ENCODE measurements around the gene RBM39. TPM values are rescaled to one million over a fixed set of nuclear protein-coding genes. Genes with fewer than 3 reads are reported as not detected.

RBM39 gene
- total RNA-seq, 2 experiments from 2014 or later: 303 to 356 TPM

DNA sequence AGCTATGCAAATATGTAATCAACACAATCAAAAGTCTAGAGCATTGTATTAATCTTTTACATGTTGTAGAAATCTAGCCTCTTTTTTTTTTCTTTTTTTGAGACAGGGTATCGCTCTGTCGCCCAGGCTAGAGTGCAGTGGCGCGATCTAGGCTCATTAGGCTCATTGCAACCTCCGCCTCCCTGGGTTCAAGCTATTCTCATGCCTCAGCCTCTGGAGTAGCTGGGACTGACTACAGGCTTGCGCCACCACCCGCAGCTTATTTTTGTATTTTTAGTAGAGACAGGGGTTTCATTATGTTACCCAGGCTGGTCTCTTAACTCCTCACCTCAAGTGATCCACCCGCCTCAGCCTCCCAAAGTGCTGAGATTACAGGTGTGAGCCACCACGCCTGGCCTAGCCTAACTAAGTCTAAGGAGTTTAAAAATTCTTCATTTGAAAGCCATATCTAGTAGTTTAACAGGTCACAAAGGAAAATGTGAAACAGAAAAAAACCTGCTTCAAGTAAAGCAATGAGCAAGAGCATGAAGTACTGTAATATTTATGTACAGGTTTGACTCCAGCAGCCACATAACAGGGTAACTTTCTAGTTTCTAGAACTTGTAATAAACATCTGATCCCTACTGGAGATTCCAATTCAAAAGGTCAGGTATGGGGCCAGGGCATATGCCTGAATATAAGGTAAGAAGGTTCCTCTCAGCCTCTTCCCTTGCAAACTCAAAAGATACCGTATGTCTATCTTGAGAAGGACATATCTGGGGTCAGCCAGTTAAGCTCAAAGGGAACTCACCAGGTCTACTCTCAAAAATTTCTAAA is 81.7 kb downstream of the RBM39 start:
- H3K36me3 Mint-ChIP-seq (ENCODE audit: low read depth): peaks cover 57% of the 10 kb centered on the region
- POLR2A ChIA-PET: interaction anchor here (0.6 to 4.5 kb wide), 8 partner anchors 41 to 294 kb away, joined by 3 to 55 read pairs (median 6); partner anchors contain the start of genes ERGIC3, SCAND1 and SPAG4

DNA sequence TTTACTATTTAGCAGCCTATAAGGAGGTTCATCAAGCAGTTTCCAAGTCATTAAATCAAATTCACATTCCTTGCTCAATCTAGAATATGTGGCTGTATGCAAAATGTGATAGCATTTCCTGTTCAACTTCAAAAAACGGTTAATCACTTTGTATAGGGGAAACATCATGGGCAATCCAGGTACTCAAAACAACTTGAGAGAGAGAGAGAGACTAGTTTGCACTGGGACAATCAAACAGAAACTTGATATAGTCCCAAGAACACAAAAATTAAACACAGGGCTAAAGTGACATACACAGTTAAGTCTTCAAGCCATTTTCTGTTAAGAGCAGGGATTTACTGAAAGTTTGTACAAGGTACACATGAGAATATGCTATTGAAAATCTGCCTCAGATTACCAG is 84.8 kb downstream of the RBM39 start:
- Mint-ChIP-seq H3K4me1 (peaks cover 59% of the 10 kb centered on the region), H3K27me3 (no peaks in the 10 kb centered on the region), H3K27ac (peak overlapping the region; percentile 89), H3K36me3 (ENCODE audit: low read depth) (peaks cover 42% of the 10 kb centered on the region), H3K4me3 (peak overlapping the region; percentile 24), H3K9me3 (ENCODE audit: low read depth) (peaks cover 3% of the 10 kb centered on the region)
- ChIA-PET CTCF (interaction anchor here (0.6 to 1.7 kb wide), 5 partner anchors 9 to 38 kb away, joined by 3 to 6 read pairs (median 3); no protein-coding TSS in a partner anchor), POLR2A (interaction anchor here (1.7 kb wide), 1 partner anchor 37 kb away, joined by 4 read pairs; no protein-coding TSS in a partner anchor)
- intact Hi-C loops (cut with DNase I, micrococcal nuclease): no loop called here
- ATAC-seq (no peak), DNase-seq (no peak)

More for the DNA sequence above, 81.7 kb downstream of the RBM39 start:
- CTCF ChIA-PET: interaction anchor here (0.9 to 8.6 kb wide), 6 partner anchors 12 to 107 kb away, joined by 3 to 92 read pairs (median 3); partner anchors contain the start of genes NFS1, ROMO1 and SPAG4
- Mint-ChIP-seq H3K27me3 (no peaks in the 10 kb centered on the region), H3K4me1 (peaks cover 68% of the 10 kb centered on the region), H3K9me3 (ENCODE audit: low read depth) (peaks cover 3% of the 10 kb centered on the region), H3K27ac (peak overlapping the region; percentile 100), H3K4me3 (peak overlapping the region; percentile 80)
- ATAC-seq: peak; percentile 40
- intact Hi-C loops (cut with DNase I, micrococcal nuclease): loop anchor here (1.0 to 5.0 kb wide), 7 partner anchors 41 to 568 kb away; partner anchors contain the start of genes ERGIC3 (in 1 of the 2), RBM39 (in 1 of the 2) and TRPC4AP (in 1 of the 2)
- peak; percentile 68 for DNase-seq

DNA sequence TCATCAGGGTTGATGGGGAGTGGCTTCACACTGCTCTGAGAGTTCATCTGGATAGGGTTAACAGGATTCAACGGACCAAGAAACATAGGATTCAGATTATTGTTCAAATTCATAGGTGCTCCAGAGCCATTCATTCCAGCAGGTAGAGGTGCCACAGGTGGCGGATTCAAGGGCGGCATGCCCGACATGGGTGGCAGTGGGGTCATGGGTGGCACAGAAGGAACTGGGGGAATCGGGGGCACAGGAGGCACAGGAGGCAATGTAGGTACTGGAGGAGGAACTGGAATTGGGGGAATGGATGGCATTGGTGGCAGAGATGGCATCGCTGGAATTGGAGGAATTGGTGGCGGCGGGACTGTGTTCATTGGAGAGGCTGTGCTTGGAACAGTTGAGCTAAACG is 87.6 kb downstream of the RBM39 start:
- H3K4me3 Mint-ChIP-seq: no peak overlapping the region
- H3K4me1 Mint-ChIP-seq: peaks cover 58% of the 10 kb centered on the region
- intact Hi-C loops (cut with DNase I, micrococcal nuclease): no loop called here
- ATAC-seq (no peak), DNase-seq (no peak)
- no peaks in the 10 kb centered on the region for H3K27me3 Mint-ChIP-seq
- no peak overlapping the region for H3K27ac Mint-ChIP-seq
- POLR2A ChIA-PET: interaction anchor here (0.7 kb wide), 1 partner anchor 13 kb away, joined by 4 read pairs; no protein-coding TSS in a partner anchor
- H3K36me3 Mint-ChIP-seq (ENCODE audit: low read depth): peaks cover 44% of the 10 kb centered on the region
- no peaks in the 10 kb centered on the region for H3K9me3 Mint-ChIP-seq (ENCODE audit: low read depth)
- CTCF ChIA-PET: interaction anchor here (0.6 to 1.2 kb wide), 4 partner anchors 9 to 127 kb away, joined by 3 to 7 read pairs (median 3); no protein-coding TSS in a partner anchor

DNA sequence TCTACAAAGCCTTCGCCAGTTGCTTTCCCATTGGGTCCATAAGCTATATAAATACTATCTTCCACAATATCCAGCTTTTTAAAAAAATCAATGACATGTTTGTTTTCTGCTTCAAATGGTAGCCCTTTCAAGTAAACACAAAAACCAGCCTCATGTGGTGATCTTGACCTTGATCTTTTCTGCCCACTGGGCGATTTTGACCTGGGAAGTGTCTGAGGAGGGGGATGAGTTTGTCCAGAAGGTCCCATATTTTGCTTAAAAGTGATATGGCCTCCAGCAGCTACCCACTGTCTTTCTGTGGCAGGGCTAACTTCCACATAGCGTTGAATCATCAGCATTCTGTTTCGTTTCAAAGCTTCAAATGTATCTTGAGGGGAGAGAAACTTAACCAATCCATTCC is 88.2 kb downstream of the RBM39 start:
- peaks cover 59% of the 10 kb centered on the region for H3K4me1 Mint-ChIP-seq
- H3K36me3 Mint-ChIP-seq (ENCODE audit: low read depth): peaks cover 44% of the 10 kb centered on the region
- no peak overlapping the region for H3K27ac Mint-ChIP-seq
- ChIA-PET CTCF (interaction anchor here (0.9 to 1.2 kb wide), 5 partner anchors 10 to 53 kb away, joined by 3 to 7 read pairs (median 4); no protein-coding TSS in a partner anchor), POLR2A (interaction anchor here (0.7 kb wide), 2 partner anchors 12 to 64 kb away, joined by 4 read pairs; no protein-coding TSS in a partner anchor)
- no peaks in the 10 kb centered on the region for H3K9me3 Mint-ChIP-seq (ENCODE audit: low read depth)
- ATAC-seq (no peak), DNase-seq (no peak)
- intact Hi-C loops (cut with DNase I, micrococcal nuclease): no loop called here
- H3K4me3 Mint-ChIP-seq: no peak overlapping the region
- H3K27me3 Mint-ChIP-seq: no peaks in the 10 kb centered on the region

Other genes starting within 250 kb of the RBM39 start
- not detected for gene C20orf173, start 212.6 kb downstream of the RBM39 start, total RNA-seq
- 100 to 1,000 TPM; 109 to 127 TPM for gene ERGIC3, start 200.2 kb downstream of the RBM39 start, total RNA-seq
- 1 to 10 TPM; 6.4 to 6.9 TPM for gene SPAG4, start 126.4 kb downstream of the RBM39 start, total RNA-seq
- gene CPNE1, start 77.4 kb downstream of the RBM39 start, total RNA-seq: 100 to 1,000 TPM; 249 to 258 TPM
- 100 to 1,000 TPM; 122 to 148 TPM for gene RBM12, start 77.4 kb downstream of the RBM39 start, total RNA-seq
- 10 to 100 TPM; 43.2 to 44.6 TPM for gene NFS1, start 42.9 kb downstream of the RBM39 start, total RNA-seq
- 100 to 1,000 TPM in 1 of 2 experiments, 10 to 100 TPM in 1; 50.4 to 112 TPM for gene ROMO1, start 42.9 kb downstream of the RBM39 start, total RNA-seq
- 10 to 100 TPM; 54.3 to 61.6 TPM for gene PHF20, start 29.8 kb upstream of the RBM39 start, total RNA-seq
- gene SCAND1, start 212.2 kb upstream of the RBM39 start, total RNA-seq: 10 to 100 TPM; 37.8 to 39.3 TPM
- gene CNBD2, start 226.3 kb upstream of the RBM39 start, total RNA-seq: 1 to 10 TPM; 2.9 to 3.5 TPM

All from activated CD4-positive, alpha-beta T cell treated with anti-CD3 and anti-CD28 coated beads for 36 hours (primary cell).